ENCODE results near the gene CRIP2.

Gene CRIP2

DNA sequence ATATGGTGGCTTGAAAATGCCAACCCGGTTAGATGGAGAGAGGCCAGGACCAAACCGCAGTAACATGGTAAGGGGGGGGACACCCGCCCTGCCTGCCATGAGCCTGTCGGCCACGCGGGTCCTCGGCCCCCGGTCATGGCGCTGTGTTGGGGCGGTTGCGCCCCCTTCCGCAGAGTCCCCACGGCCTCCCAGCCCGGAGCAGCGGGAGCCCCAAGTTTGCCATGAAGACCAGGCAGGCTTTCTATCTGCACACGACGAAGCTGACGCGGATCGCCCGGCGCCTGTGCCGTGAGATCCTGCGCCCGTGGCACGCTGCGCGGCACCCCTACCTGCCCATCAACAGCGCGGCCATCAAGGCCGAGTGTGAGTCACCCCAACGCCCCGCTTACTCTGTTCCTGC lies 10.1 kb upstream of the CRIP2 start:
- no peak for DNase-seq (ENCODE audit: low read depth)

DNA sequence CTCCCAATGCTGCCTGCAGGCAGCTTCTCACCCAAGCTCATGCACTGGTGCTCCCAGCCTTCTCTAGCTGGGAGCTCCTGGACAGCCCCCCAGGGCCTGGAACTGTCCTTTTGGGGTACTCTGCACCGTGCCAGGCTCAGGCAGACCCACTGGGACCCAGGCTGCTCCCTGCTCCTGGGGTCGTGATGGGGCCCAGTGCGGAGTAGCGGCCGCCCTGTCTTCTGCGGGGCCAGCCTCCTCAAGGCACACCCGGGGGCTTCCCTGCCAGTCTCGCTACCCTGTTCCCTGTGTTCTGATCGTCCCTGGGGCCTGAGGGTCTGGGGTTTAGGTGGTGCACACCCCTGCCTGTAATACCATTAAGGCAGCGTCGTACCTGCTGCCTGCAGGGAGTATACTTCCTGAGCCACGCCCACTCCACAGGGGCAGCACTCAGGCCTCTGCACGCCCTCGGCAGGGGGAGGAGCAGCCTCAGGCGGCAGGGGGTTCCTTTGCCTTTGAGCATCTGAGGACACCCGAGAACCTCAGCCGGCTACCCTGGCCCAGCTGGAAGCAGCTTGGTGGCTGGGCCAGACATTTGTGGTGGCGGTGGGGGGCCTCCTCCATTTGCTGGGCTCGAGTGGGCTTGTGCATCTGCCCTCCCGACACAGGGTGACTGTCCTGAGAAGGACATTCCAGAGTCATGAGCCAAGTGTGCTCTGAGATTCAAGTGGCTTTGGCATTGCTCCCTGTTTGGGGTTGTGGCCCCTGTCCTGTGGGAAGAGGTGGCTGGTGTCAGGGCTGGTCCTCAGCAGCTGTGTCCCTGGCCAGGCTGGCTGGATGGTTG lies 9.2 kb upstream of the CRIP2 start:
- no peak for DNase-seq (ENCODE audit: low read depth)

DNA sequence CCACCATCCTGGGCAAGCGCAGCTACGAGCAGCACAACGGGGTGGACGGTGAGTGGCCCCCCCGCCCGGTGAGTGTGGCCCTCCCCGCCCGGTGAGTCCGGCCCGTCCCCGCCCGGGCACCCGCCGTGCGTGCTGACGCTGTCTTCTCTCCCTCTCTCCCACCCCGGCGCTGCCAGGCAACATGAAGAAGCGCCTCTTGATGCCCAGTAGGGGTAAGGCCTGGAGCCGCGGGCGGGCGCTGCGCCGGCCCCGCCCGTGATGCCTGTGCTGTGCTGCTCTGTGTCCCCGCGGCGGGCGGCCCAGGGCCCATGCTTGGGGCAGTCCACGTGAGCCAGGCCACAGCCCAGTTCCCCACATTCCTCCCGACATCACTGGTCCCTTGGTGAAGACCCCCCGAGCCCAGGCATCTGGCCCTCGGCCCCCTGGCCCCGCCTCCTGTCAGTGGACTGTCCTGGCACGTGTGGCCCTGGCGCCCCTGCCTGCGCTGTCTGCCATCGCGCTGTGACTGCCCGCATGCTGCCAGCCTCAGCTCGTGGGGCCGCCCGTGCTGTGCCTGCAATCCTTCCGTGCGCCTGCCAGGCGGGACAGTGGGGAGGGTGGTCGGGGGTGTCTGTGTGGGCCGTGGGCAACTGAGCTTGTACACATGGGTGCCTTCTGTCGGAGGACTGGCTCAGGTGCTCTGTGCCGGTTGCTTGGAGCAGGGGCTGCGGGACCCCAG lies 7.9 kb upstream of the CRIP2 start:
- no peak for DNase-seq (ENCODE audit: low read depth)

DNA sequence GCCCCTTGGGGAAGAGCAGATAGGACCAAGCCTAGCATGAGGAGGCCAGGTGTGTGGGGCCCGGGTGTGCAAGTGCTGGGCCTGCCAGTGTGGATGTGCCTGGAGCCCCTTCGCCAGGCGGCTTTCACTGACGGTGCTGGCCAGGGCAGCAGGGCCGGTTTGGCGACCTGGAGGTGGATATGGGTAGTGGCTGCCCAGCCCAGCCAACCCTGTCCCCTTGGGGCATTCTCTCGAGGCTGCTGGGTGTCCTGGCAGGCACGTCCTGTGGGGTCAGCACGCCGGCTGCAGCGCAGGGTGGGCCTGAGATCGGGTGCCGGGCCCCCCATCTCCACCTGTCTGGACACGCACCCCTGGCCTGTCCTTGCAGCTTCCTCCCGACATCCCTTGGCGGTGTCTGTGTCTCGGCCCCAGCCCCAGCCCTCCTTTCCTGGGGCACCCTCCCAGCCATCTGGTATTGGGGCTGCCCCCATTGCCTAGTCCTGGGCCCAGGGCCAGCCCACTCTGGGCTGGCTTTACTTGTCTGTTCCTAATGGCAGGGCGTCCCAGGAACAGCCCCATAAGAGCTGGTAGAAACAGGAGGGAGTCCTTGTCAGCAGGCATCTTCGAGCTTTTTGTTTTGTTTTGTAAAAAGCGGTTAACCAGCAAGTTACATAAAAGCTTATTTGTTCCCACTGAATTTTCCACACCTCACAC lies 7.2 kb upstream of the CRIP2 start:
- no peak for DNase-seq (ENCODE audit: low read depth)

DNA sequence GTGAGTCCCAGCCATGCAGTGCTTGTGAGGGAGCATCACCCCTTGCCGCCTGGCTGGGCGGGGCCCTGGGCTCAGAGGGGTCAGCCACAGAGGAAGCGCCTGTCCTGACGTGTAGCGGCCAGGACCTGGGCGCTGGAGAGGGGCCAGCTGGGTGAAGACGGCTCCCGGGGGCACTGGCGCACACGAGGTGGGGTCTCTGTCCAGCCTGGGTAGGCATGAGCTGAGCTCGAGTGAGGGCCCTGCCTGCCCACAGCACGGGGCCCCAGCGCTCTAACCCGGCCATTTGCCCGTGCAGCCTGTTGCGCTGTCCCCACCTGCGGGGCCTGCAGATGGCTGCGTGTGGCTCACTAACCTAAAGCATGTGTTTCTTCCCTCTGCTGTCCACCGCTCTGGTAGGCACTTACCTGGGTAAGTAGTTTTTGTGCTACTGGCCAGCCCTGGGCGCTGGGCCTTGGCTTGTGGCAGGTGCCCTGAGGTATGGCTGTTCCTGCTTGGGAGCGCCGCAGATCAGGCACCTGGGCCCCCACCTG lies 6.6 kb upstream of the CRIP2 start:
- DNase-seq (ENCODE audit: low read depth): no peak

DNA sequence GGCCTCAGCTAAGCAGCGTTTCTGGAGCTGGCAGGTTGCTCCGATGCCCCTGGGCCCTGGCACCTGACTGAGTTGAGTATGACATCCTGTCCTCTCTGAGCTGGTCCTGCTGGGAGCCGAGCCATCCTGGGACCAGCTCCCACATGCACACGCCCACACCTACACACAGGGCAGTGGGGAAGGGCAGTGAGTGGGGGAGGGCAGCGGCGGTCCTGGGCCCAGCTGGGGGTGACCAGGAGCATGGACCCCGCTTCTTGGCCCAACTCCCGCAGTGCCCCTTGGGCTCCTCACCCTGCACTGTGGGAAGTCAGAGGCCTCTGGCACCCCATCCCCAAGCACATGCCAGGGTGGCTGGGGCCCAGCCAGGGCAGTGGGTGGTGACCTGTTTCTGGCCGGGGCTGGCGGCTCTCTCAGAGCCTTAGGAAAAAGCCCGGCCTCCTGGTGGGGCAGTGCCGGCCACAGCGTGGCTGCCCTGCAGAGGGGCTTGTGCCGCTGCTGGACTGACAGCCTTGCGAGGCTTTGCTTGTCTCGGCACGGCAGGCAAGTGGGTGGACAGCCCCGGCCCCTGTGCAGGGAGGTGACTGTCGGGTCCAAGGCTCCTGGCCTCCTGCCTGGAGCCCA lies 5.9 kb upstream of the CRIP2 start:
- no peak for DNase-seq (ENCODE audit: low read depth)

DNA sequence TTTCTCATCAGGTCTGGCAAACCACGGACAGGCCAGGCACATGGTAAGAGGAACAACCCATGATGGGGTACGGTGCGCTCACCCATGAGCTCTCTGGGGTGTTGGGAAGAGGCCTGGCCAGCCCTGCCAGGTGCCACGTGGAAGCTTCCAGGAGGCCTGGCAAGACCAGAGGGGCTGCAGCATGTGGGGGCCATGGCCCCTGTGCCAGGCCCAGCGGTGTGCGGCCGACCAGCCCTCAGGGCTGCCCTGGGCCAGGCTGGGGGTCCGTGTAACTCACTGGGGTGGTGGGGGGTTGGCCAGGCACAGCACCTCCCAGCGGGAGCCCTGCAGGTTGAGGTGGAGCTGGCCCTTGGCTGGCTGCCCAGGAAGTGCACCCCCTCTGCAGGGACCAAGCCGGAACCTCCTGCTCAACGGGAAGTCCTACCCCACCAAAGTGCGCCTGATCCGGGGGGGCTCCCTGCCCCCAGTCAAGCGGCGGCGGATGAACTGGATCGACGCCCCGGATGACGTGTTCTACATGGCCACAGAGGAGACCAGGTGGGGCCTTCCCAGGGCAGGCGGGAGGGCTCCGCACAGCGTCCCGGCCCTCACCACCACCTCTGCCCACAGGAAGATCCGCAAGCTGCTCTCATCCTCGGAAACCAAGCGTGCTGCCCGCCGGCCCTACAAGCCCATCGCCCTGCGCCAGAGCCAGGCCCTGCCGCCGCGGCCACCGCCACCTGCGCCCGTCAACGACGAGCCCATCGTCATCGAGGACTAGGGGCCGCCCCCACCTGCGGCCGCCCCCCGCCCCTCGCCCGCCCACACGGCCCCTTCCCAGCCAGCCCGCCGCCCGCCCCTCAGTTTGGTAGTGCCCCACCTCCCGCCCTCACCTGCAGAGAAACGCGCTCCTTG lies 4.9 kb upstream of the CRIP2 start:
- DNase-seq (ENCODE audit: low read depth): no peak

DNA sequence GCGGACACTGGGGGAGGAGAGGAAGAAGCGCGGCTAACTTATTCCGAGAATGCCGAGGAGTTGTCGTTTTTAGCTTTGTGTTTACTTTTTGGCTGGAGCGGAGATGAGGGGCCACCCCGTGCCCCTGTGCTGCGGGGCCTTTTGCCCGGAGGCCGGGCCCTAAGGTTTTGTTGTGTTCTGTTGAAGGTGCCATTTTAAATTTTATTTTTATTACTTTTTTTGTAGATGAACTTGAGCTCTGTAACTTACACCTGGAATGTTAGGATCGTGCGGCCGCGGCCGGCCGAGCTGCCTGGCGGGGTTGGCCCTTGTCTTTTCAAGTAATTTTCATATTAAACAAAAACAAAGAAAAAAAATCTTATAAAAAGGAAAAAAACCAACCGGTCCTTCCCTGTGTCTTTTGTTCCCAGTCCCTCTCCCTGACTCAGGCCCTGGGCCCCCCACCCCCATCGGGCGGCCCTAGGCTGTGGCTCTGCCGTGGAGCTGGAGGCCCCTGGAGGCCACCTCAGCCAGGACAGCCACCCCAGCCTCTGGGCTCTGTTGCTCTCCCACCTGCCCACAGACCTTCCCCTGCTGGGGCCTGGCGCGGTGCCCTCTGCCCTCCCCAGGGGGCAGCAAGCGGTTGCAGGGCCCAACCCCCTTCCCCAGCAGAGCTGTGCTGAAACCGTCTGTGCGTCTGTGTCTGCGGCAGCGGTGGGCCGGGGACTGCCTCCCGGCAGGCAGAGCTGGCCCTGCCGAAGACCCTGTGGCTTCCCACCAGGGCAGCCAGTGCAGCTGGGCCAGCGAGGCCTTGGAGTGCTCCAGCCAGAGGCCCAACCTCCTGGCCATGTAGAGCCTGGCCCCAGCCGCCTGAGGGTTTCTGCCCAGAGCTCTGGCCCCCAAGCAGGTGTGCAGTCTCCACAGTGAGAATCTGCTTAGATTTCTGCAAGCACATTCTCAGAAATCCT lies 4.0 kb upstream of the CRIP2 start:
- DNase-seq (ENCODE audit: low read depth): no peak

DNA sequence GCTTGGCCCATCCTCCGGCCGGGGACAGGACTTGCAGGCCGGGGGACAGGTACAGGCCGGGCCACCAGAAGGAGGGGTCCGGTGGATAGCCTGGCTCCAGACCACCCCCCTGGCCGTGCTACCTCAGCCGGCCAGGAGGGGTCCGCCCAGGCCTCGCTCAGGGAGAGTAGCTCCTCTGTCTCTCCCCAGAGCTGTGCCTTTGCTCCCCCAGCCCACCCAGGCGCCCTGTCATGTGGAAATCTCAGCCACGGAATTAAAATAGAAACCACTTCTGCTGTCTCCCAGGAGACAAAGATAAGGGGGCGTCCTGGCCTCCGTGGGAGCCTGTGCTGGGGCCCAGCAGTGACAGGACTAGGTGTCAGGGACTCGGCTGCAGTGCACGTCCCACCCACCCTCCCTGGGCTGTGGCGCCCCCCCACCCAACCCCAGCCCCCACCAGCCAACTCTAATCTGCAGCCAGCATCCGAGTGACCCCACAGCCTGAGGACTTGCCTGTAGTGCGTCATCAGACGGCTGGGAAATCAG lies 3.3 kb upstream of the CRIP2 start:
- no peak for DNase-seq (ENCODE audit: low read depth)

DNA sequence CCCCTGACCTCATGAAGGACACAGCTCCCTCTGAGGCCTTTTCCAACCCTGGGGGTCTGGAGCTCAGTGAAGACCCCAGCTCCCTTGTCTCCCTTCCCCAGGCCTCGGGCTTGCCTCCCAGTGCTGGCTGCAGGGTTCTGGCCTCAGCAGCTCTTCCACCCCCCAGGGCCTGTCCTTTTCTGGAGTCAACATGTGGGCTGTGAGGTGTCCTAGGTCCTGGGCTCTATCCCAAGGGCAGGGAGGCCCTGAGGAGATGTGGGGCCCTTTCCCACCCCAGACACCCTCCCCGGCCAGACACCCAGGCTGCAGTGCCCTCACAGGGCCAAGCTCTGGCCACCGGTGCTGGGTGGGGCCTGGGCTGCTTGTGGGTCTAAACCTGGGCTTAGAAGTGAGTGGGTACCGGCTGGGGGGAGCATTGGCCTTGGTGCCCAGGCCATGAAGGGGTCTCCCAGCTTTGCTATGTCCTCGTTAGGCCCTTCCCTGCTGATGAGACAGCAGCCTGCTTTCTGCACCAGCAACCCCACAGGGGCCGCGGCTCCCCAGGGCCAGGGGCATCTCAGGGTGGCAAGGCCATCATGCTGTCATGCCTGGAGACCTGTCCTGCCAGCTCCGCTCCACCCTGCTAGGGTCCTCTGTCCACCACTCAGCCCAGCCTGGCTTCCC lies 2.7 kb upstream of the CRIP2 start:
- no peak for DNase-seq (ENCODE audit: low read depth)

DNA sequence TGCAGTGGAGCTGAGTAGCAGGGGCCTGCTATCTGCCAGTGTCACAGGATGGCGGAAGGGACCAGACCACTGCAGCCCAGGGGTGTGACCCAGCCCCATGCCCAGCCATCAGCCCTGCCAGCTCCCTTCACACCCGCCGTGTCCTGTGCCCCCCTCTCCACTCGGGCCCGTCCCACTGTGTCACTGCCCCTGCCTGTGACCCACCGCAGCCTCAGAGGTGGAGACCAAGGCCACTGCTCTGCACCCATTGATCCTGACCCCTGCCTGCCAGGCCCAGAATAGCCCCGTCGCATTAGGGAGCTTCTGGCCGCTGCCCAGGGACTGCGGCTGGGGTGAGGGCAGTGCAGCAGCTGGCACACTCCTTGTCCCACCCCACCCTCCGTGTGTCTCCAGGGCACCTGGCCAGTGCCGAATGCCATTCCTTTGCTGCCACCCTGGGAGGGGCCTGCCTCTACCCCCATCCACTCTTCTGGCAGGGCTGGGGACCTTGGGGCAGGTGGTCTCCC lies 2.1 kb upstream of the CRIP2 start:
- no peak for DNase-seq (ENCODE audit: low read depth)

DNA sequence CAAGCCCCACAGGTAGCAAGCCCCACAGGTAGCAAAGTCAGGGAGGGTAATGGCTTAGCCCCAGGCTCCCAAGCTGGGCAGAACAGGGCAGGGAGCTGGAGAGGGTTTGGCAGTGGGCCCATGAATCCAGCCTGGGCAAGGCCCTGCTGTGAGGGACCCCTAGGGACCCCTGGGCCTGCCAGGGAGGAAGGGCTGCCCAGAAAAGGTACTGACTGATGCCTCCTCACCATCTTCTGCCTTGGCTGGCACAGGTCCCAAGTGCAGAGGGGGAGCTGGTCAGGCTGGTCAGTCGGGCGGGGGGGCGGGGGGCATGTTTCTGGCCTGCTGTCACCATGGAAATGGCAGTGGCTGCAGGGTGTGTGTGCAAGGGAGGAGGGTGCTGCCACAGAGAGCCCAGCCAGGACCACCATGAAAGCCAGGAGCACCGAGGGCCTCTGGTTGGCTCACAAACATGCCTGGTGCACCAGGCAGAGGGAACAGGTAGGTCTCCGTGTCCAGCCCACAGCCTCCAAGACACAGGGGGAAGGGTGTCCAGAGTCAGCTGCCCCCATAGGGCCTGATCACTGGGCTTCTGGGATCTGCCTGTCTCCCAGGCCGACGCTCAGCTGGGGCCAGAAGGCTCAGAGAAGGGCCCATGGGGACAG lies 1.5 kb upstream of the CRIP2 start:
- no peak for DNase-seq (ENCODE audit: low read depth)

DNA sequence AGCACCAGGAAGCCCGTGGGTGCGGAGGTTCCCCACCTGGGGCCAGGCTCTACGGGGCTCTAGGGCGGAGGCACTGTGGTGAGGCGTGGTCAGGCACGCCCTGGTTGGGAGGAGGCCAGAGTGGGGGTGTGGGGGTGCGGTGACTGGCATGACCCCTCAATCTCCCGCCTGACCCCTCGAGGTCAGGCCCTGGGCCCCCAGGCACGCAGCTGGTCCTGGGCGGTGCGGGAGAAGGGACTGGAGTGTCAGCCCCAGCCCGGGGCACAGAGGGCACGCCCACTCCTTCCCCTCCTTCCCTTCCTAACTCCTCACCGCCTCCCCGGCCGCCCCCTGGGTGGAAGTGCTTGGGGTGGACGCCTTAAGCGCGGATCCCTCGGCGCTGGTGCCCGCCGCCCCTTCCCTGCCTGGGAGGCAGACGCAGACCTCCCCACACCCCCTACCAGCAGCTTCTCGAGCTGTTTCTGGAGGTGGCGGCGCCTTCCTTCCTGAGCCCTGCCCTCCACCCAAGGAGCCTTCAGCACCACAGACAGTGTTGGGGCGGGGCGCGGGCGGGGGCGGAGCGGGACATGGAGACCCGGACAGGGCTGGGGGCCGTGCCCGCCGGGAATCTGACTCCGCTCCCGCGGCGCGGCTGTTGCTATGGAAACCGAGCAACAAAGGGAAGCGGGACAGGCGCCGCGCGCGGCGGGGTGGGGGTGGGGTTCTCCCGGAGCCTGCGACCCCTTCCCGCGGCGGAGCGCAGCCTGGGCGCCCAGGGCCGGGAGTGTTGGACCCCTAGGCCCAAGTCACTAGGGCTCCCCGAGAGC lies 741 bp upstream of the CRIP2 start:
- no peak for DNase-seq (ENCODE audit: low read depth)

DNA sequence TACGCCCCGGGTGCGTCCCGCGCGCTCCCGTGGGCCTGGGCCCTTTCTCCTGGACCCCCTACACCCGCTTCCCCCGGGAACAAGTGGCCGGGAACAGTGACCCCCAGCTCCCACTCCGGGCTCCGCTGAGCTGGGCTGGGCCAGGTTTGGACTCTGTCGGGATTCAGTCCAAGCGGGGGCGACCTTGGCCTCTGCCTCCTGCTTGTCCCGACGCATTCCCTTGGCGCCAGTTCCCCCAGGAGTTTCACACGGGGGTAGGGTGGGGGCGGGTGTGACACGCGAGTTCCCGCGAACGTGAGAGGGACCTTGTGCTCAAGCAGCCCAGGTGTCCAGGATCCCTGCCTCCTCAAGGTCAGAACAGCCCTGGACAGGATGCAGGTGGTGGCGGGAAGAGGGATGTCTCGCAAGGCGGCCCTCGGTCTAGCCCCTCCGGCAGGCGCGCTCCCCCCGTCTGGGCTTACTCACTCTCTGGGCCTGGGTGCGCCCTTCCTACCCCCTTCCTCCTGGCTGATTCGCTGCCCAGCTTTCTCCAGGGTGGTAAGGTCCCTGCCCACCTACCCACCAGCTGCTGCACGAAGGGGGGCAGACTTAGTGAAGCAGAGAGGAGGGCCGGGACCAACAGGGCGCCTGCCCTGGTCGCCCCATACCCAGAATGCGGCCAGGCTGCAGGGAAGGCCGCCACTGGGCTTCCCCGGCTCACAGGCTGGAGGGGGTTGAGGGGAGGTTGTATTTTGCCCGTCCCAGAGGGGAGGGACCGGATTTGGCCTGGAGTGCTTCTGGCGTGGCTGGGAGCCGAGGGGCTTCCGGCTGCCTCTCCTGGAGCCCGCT lies 862 bp downstream of the CRIP2 start:
- DNase-seq (ENCODE audit: low read depth): no peak

DNA sequence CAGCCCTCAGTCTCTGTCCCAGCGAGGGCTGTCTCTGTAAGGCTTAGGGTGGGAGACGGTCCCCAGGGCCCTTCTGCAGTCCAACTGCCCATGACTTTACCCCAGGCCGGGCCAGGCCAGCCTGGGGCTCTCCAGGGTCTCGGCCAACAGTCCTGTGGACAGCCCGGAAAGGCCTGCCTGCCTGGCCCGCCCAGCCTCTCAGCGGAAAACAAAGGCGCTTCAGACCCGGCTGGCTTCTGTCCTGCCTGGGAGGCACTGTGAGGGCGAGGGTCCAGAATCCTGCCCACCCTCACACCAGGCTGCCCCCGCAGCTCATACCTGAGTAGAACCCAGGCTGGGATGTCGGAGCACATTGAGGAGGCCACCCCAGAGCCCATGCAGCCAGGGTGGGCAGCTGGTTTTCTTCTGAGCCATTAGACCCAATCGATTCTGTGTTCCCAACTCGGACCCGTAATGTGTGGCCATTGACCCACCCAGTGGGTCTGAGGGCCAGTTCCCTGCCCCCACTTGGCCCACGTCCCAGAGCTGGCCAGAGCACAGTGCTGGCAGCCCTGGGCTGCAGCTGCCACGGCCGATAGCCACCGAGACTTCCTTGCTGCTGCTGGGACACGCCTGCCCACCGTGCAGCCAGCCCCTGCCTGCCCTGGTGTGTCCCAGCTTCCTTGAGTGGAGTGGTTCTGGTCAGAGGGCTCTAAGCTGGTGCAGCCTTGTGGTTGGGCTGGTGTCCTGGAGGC lies 1.6 kb downstream of the CRIP2 start:
- DNase-seq (ENCODE audit: low read depth): no peak

All from CMK (cell line).